Liver (tissue), 3 donors: ENCODE data around the gene RYR1.

ENCODE experiments used
- CTCF ChIP-seq: fragments of 150-350 bp; IDR thresholded peaks from 2 replicates; pipeline ENCODE4 v1.5.1; 2017; ENCODE audit warnings: improper control_type of control experiment, low read depth, low read length; ENCODE audit not compliant: missing input control
- EGR1 ChIP-seq, 2 donors: IDR thresholded peaks; 2 replicates each; pipeline ENCODE4 v1.6.1; 2016 to 2018; ENCODE audit warnings: antibody characterized with exemption in 2 of 2, low read depth in 2 of 2
- FOXA1 ChIP-seq: IDR thresholded peaks from 2 replicates; pipeline ENCODE4 v1.6.1; 2016; ENCODE audit warnings: antibody characterized with exemption
- GABPA ChIP-seq, 2 donors: IDR thresholded peaks in 1 of 2; conservative IDR thresholded peaks in 1 of 2; 2 replicates each; pipeline ENCODE4 v1.6.1; 2016; ENCODE audit warnings: antibody characterized with exemption in 2 of 2, mild to moderate bottlenecking in 1 of 2, moderate library complexity in 1 of 2
- MAX ChIP-seq: IDR thresholded peaks from 2 replicates; pipeline ENCODE4 v1.6.1; 2016; ENCODE audit warnings: antibody characterized with exemption
- RAD21 ChIP-seq, 2 donors: IDR thresholded peaks; 2 replicates each; pipeline ENCODE4 v1.6.1; 2016; ENCODE audit warnings: antibody characterized with exemption in 2 of 2, mild to moderate bottlenecking in 2 of 2
- REST ChIP-seq: IDR thresholded peaks from 2 replicates; pipeline ENCODE4 v1.6.1; 2016; ENCODE audit warnings: antibody characterized with exemption, mild to moderate bottlenecking
- RXRA ChIP-seq, 2 donors: IDR thresholded peaks; 2 replicates each; pipeline ENCODE4 v1.6.1; 2017 to 2018; ENCODE audit warnings: antibody characterized with exemption in 2 of 2, mild to moderate bottlenecking in 1 of 2
- TAF1 ChIP-seq: conservative IDR thresholded peaks from 2 replicates; pipeline ENCODE4 v1.6.1; 2016; ENCODE audit warnings: antibody characterized with exemption, mild to moderate bottlenecking
- TF ChIP-seq, protein P1 (sequence below): IDR thresholded peaks from 2 replicates; pipeline ENCODE4 v1.6.1; 2016; ENCODE audit warnings: antibody characterized with exemption
- donor health status: healthy.
- donor health status: healthy.

DNA sequence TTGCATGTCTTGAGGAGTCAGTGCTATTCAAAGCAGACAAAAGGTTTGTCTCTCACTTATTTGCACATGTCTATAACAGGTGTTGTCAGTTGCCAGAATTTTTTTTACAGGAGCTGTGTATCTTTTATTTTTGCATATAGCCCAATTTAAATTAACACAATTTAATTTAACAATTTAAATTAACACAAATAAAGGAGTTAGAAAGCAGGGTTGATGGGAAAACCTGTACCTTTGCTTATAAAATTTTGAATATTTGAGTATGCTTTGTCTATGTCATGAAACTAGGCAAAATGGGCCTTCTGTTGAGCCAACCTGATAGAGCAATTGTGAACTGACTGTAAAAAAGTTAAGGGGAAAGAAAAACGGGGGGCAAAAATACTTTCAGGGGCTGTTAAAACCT lies 106.3 kb downstream of the RYR1 start:
- TF ChIP-seq RAD21 (IDR thresholded peaks at IDR 0.05) (no peak), CTCF (no peak), TAF1 (no peak), REST (no peak), MAX (no peak), FOXA1 (no peak), GABPA (IDR thresholded peaks at IDR 0.05 in 1 of 2, conservative IDR thresholded peaks at IDR 0.05 in 1 of 2) (no peak), EGR1 (IDR thresholded peaks at IDR 0.05; ENCODE audit: low read depth in 2 of 2) (no peak), RXRA (IDR thresholded peaks at IDR 0.05) (no peak)
- TF ChIP-seq, protein P1, sequence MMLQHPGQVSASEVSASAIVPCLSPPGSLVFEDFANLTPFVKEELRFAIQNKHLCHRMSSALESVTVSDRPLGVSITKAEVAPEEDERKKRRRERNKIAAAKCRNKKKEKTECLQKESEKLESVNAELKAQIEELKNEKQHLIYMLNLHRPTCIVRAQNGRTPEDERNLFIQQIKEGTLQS = no peak
